Stimulated activated CD8-positive, alpha-beta memory T cell treated with anti-CD3 and anti-CD28 coated beads, Interleukin-2, amount 100 ng/mL, for 1 hour (primary cell): ENCODE data around the gene IFNGR2.
A peak's percentile ranks its signal among the peaks of the same experiment; 100 is the strongest.
"Not testable (repeated sequence)": the region's sequence is repeated elsewhere in the genome, so short reads cannot be mapped to it uniquely, and the experiment has no call there.

Source experiments
- DNase-seq, 2 donors: peaks; one replicate each; pipeline ENCODE4 v3.0.0-alpha.2; 2020; ENCODE audit warnings: low read depth in 2 of 2

IFNGR2 gene

GRCh38 chr21:33437140-33437539 is 33.9 kb downstream of the IFNGR2 start:
- DNase-seq, result no peak

GRCh38 chr21:33441489-33442477 is 38.6 kb downstream of the IFNGR2 start:
- DNase-seq, result no peak

GRCh38 chr21:33443194-33443593 is 40.0 kb downstream of the IFNGR2 start:
- no peak for DNase-seq

GRCh38 chr21:33444499-33444898 is 41.3 kb downstream of the IFNGR2 start:
- DNase-seq, result no peak

- DNase-seq, result not testable (repeated sequence)
Measured at GRCh38 chr21:33446620-33447019, 43.4 kb downstream of the IFNGR2 start.

GRCh38 chr21:33449616-33450015 is 46.4 kb downstream of the IFNGR2 start:
- no peak for DNase-seq

- no peak for DNase-seq
Measured at GRCh38 chr21:33451634-33452071, 48.4 kb downstream of the IFNGR2 start.

GRCh38 chr21:33452362-33452761 is 49.1 kb downstream of the IFNGR2 start:
- no peak for DNase-seq

GRCh38 chr21:33455686-33456446 is 52.7 kb downstream of the IFNGR2 start:
- DNase-seq, result no peak

- DNase-seq, result no peak
Measured at GRCh38 chr21:33458861-33459260, 55.6 kb downstream of the IFNGR2 start.

GRCh38 chr21:33461538-33462250 is 58.5 kb downstream of the IFNGR2 start:
- DNase-seq, result no peak

- DNase-seq, result not testable (repeated sequence)
Measured at GRCh38 chr21:33469183-33469582, 66.0 kb downstream of the IFNGR2 start.

- DNase-seq, result no peak
Measured at GRCh38 chr21:33470701-33471100, 67.5 kb downstream of the IFNGR2 start.

GRCh38 chr21:33473344-33473743 is 70.1 kb downstream of the IFNGR2 start:
- no peak for DNase-seq

GRCh38 chr21:33477066-33477465 is 73.9 kb downstream of the IFNGR2 start:
- DNase-seq, result no peak

- no peak for DNase-seq
Measured at GRCh38 chr21:33478182-33478581, 75.0 kb downstream of the IFNGR2 start.

- peak in 1 of 2 donors; percentile 16 for DNase-seq
Measured at GRCh38 chr21:33478935-33479678, 75.9 kb downstream of the IFNGR2 start.

GRCh38 chr21:33479679-33480480 is 76.7 kb downstream of the IFNGR2 start, which contains the start of gene TMEM50B:
TSS of gene TMEM50B (minus strand) at chr21:33479974. CDS start at chr21:33468885, 11,089 bp downstream.
- DNase-seq, result peak; percentile 95 to 98

- DNase-seq, result no peak
Measured at GRCh38 chr21:33480481-33481103, 77.4 kb downstream of the IFNGR2 start.
